Measurements from ENCODE around the gene PCCA.

PCCA gene

DNA sequence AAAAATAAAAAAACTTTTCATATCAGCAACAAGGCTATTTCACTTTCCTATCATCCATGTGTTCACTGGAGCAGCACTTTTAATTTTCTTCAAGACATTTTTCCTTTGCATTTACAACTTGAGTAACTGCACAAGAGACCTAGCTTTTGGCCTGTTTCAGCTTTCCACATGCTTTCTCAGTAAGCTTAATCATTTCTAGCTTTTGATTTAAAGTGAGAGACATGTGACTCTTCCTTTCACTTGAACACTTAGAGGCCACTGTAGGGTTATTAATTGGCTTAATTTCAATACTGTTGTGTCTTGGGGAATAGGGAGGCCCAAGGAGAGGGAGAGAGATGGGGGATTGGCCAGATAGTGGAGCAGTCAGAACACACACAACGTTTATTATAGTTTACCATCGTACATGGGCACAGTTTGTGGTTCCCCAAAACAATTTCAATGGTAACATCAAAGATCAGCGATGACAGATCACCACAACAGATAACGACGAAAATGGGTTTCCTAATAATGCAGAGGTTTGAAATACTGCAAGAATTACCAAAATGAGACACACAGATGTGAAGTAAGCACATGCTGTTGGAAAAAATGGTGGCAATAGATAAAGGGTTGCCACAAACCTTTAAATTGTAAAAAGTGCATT is 382.1 kb downstream of the PCCA start:
- no peak for DNase-seq (ENCODE audit: low read depth)

DNA sequence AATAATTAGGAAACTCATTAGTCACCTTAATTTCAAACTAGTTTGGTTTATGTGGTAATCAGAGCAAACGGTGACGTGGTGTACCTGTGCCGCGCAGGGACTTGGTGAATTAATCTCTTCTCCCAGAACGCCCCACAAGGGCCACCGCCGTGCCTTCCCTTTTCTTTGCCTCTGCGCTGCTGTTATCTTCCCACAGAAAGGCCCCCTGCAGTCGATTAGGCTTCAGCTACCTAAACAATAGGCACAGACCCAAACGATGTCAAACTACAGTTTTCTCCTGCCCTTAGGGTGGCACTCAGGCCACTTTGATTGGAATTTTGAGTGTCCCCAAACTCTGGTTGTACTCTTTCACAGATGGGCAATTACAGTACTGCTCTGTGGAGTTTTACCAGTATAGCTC is 384.2 kb downstream of the PCCA start:
- no peak for DNase-seq (ENCODE audit: low read depth)

DNA sequence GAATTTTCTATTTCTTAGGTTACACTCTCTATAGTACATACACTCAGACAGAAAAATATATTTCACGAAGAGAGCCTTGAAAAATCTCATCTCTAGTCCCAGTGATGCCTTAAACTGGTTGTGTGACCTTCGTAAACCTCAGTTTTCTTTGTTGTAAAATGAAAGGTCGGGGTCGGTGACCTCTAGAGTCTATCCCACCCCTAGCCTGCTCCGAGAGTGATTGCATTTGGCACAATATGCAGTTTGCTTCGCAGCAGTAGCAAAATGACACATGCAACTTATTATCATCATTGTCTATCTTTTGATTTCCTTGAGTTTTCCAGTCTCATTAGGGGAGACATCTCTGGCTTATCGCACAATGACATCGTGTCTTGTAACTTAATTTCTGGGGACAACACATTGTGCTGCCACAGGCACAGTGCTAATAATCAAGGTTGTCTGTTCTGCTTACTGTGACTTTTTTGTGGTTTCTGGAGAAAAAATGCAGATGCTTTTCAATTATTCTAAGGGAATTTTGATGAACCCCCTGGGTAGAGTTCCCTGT is 384.7 kb downstream of the PCCA start:
- no peak for DNase-seq (ENCODE audit: low read depth)

DNA sequence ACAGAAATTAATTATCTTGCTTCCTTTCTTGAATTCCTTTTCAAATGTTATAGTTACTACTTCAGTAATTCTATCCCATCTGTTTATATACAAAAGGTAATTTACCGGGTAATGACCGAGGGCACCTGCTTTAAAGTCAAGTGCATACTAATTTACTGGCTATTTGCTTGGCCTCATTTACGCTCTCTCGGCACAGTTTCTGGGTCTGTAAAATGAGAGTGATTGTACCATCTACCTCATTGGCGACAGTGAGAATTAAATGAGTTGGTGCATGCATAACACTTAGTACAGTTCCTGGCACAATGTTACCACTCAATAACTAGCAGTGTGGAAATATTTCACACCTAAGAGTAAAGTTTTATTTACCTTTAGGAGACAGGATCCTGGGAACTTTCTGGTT is 388.1 kb downstream of the PCCA start:
- DNase-seq (ENCODE audit: low read depth): no peak

DNA sequence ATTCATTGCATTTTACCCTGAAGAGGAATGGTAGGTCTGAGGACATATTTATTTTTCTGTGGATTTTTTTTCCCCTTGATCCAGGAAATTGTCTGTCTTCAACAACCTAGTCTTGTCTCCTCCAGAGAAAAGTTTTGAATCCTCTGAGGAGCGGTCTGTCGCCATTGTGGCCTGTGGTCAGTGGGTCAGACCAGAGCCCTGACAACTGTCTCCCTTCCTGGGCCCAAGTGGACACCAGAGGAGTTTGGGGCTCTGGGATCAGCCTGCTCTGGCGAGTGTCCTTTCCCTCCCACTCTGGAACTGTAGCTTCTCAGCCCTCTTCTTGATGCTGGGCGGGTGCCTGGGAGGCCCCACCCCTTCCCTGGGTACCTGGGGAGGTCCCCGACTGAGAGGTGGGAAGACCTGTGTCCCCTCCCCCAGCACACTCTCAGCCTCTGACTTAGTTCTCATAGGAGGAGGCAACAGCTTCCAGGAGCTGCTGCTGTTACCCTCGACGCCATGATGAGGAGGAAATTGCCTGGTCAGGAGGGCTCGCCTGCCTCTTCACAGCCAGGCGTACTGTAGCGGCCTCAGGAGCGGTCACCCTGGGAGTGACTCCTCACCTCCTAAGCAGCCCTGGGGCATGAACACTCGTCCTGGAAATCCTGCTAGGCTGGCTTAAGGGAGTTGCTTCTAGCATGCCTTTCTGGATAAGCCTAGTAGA is 389.4 kb downstream of the PCCA start:
- no peak for DNase-seq (ENCODE audit: low read depth)

DNA sequence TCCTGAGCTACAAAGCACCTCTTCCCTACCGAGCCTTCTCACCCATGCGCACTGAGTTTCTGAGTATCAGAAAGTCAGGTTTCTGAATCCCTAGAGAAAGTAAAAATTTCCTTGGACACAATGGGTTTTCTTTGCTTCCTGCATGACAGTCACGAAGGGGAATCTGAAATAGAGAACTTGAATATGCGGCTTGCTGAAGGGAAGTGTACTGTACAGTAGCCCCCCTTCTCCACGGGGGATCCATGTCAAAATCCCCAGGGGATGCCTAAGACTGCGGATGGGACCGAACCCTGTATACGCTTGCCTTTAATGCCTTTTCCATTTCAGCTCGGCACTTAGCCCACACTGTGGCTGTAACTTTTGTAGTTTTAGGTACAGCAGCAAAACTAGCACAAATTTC is 391.8 kb downstream of the PCCA start:
- DNase-seq (ENCODE audit: low read depth): no peak

DNA sequence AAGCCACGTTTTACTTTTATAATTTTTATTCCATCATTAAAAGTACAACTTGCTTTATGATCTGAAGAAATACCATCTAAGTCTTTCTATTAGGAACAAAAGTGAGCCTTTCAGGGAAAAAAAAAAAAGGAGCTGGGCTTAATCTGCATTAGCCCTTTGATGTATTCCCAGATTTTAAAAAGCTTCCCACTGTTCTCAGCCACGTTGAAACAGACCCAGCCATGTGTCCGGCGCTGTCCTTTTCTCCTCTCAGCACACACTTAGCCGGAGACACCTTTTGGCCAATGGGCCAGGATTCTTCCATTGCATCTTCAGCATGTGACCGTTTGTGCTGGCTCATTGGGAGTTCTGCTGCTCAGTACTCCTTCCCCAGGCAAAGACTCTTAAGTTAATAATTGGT is 394.2 kb downstream of the PCCA start:
- DNase-seq (ENCODE audit: low read depth): no peak

DNA sequence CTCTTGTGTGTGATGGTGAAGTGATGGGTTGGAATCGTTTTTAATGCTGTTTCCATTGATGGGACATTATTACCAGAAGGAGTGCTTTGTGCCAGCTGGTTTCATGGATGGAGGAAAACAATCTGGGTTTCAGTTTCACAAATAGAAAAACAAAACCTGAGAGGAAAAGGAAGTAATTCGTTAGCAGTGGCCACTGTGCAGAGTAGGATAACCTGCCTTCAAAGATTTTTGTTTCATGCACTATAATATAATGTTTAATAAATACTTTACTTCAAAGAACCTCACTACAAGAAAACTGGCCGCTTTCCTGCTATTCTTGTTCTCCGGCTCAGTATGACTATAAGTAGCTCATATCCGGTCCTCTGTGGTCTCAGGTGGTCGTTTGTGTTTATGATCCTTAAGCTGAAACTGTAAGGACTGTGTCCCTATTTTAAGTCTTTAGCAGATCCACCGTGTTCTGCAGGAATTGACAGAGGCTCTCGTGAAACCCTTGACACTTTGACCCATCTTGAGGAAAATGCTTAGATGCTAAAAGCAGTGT is 395.0 kb downstream of the PCCA start:
- DNase-seq (ENCODE audit: low read depth): no peak

DNA sequence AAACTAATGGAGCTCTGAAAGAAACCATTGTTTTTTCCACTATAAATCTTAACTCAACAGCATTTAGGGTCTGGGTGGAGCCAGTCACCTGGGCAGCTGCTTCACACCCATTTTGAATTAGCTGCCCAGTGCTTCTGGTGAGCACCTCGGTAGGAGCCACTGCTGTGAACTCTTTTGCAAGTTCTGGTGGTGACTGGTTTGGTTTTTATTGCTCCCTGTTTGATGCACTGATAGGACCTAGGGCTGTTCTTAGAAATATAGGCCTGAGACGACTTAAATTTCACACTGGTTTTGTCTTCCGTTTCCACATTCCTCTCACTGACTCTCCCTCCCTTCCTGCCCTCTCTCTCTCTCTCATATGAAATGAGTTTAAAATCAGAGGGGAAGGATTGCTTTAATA is 395.8 kb downstream of the PCCA start:
- no peak for DNase-seq (ENCODE audit: low read depth)

DNA sequence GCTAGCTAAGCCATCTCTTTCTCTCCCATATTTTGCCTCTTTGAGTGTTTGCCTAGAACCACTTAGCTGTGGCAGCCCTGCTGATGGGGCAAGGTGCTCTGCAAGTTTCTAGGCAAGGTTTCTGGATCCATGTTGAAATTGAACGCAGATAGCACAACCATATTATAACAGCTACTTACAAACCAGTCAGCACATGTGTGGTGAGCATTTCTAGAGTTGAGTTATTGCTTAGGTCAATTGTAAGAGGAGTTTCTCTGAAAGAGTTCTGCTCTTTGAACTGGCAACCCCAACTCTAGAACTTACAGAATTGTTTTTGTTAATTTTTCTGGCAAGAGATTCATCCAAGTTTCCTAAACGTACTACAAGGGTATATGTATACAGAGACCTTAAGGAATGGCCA is 396.4 kb downstream of the PCCA start:
- no peak for DNase-seq (ENCODE audit: low read depth)

DNA sequence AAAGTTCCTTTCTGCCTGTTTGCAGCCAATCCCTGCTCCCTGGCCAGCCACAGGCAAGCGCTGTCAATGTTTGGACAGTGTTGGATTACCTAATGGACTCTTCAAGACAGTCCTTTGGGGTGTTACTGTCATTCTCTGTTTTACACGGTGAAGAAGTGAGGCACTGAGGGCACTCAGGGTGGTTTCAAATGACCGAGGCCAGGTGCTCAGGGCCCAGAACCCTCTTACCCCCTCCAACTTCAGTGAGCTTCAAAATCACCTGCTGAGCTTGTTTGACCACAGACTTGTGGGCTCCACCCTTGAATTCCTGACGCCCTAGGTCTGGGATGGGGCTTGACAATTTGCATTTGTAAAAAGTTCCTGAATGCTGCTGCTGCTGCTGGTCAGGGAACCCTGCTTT is 401.8 kb downstream of the PCCA start:
- no peak for DNase-seq (ENCODE audit: low read depth)

DNA sequence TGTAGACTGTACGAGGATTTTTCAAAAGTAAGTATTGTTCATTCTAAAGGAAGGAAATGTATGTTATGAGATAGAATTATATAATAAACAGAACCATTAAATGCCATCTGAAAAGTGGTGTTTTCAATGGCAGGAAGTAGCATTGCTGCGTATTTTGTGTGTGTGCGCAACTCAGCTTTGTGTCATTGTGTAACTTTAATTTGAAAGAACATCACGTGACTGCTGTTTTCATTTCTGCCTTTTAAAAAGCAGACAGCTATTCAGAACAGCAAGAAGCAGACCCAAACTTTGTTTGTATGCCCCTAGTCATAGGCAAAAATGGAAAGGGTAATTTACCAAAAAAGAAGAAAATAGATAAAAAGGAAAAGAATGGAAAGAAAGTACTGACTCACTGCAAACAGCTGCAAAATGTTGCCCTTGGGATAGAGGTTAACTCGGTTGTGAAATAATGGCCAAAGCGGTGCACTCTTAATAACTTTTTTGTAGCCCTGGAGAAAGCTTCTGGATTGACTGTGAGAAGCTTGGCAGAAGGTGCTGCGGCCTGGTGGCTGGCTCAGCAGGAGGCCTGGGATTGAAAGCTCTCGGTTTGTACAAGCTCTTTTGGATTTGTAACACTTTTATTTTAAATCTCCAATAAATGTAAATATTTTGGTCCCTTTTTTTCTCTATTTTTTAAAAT is 402.4 kb downstream of the PCCA start:
- DNase-seq (ENCODE audit: low read depth): no peak

DNA sequence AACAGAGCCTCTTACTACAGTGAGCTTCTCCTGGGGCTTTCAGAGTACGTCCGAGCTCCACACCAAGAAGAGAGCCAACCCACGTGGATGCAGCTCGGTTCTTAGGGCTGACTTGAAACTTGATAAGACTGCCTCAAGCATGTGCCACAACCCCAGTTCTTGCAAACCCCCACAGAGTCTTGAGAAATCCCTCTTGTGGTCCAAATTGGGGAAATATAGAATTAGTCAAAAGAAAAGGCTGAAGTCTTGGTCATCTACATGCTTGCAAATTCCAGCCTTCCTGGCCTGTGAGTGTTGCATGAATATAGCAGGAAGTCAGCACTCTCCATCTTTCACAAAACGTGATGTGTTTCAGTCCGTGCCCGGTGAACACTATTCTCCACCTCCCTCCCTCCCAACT is 404.5 kb downstream of the PCCA start:
- DNase-seq (ENCODE audit: low read depth): no peak

DNA sequence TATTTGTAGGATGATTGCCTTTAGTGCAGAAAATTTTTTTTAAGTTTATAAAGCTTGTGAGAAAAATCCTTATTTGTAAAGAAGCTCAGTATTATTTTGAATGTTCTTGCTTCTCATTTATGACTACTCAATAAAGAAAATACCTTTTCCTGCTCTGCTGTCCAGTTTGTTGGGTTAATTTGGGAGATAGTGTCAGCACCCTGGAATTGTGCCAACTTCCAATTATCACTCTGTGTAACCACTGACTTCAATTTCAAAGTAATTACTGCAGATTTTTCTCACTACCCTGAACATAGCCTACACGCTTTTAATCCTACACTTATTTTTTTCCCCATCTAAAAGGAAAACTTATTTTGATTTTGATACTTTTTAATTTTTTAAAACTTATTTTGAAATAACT is 406.6 kb downstream of the PCCA start:
- no peak for DNase-seq (ENCODE audit: low read depth)

DNA sequence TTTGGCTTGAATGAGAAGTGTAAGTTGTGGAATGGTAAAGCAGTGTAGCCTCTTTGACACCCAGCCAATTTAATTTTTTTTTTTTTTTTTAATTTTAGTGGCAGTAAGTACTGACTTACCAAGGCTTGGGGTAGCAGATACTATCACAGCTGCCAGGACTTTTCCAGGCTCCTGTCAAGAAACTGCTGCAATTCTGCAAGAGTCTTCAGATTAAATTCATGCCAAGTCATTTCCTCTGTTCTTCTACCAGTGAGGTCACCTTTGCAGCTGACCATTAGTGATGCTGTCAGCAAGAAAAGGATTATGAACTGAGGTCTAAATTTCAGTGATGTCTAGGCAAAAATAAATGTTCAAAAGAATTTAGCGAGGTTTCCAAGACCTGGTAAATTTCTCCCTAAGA is 408.5 kb downstream of the PCCA start:
- DNase-seq (ENCODE audit: low read depth): no peak

DNA sequence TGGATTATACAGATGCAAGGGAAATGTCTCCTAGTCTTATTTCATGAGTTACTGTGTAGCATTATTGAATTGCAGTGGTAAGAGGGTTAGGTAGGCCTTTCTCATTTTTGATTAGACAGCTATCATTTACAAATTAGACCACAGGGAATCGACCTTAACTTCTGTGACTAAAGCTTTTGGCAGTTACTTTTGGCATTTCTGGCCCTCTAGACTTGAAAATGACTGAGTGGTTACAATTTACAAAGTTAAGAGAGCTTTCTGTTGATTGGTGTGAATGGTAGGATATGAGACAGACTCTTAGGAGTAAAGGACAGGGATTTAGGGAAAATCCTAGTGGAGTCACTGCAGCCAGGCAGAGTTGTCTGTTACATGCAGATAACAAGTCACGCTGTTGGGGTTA is 413.6 kb downstream of the PCCA start:
- no peak for DNase-seq (ENCODE audit: low read depth)

DNA sequence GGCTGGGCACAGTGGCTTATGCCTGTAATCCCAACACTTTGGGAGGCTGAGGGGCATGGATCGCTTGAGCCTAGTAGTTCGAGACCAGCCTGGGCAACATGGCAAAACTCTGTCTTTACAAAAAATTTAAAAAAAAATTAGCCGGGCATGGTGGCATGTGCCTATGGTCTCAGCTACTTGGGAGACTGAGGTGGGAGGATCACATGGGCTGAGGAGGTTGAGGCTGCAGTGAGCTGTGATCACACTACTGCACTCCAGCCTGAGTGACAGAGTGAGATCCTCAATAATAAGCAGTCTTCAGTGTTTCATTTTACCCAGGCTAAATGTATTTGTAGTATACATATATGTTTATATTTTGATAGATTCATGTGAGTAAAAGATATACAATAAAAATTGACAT is 414.7 kb downstream of the PCCA start:
- no peak for DNase-seq (ENCODE audit: low read depth)

DNA sequence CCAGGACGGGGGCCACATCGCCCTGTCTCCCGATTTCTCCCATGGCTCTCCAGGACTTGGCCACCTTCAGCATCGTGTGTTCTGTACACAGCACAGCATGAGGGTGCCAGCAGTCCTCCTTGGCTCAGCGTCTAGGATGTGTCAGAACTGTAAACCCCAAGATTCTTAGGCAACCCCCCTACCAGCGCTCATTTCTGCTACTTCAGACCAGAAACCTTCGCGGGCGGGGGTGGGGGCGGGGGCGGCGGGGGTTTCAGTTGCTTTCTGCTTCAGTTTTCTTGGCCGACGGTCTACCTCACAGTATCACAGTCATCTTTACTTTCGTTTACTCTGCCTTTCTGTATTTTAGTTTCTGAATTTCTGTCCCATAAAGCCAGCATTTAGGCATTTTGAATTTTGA is 417.3 kb downstream of the PCCA start:
- DNase-seq (ENCODE audit: low read depth): peak; percentile 33

DNA sequence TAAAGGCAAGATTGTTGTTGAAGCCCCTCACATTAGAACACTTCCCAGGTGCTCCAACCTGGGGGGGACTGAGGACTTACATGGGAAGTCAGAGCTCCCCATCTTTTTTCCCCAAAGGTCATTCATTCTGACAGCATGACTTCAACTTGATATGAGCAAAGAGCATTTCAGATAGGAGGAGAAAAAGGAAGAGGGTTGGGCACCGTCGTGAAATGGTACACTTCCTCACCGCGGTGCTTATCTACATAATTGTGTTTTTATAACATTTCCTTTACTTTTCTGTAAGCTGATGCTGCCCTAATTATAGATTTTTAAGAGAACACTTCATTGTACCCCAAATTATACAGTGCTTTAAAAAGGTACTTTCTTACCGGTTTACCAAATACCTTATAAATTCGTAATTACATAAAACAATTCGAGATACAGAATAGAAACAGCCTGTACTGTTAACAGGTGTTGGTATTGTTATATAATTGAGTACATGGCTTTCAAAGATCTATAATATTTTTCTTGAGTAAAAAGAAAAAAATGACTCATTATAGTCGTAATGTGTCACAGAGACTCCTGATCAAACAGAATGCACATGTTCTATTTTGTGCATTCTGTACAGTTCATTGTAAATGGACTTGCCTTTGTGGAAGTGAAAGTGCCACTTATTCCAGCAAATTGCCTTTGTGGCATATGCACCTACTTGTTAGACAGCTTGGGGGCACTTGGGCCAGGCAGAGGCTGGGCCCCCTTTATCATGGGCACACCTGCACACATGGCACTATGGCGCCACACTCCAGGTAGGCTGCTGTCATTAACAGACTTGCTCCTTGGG is 417.9 kb downstream of the PCCA start:
- no peak for DNase-seq (ENCODE audit: low read depth)

DNA sequence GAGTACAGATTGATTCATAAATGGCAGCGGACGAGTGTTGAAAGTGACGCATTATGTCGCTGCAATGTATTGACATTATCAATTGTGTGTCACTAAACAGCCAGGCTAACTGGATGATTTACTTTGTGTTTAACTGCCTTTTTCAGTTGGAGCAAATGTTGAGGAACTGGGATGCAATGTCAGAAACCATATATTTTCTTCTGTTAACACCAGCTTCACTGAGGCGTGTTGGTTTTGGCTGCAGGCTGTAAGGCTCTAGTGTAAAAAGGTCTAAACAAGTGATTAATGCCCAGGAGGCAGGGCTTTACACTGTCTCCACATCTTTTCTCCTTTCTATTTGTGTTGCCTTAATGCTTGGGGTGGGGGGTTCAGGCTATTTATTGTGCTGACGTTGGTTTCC is 419.6 kb downstream of the PCCA start:
- no peak for DNase-seq (ENCODE audit: low read depth)

DNA sequence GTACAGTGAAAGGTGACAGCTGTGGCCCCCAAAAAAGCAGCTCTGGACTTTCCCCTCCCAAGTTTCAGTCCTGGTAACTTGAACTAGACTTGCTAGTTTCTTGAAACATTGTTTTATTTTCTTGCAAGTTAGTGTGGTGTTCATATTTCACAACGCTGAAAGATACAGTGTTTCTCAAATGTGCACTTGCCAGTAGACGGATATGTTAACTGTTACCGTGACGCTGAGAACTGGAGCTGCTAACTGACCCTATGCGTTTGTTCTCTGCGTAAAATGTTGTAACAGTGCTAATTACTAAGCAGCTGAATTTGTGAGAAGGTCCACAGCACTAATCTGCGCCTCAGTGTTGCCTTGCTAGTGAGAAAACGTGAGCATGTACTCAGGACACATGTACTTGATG is 420.1 kb downstream of the PCCA start:
- no peak for DNase-seq (ENCODE audit: low read depth)

Data from stimulated activated CD4-positive, alpha-beta T cell treated with anti-CD3 and anti-CD28 coated beads, Interleukin-2, amount 100 ng/mL, for 4 hours (primary cell).